IMR-90 (cell line): ENCODE data around the gene MPRIP. TPM values are rescaled to one million over a fixed set of nuclear protein-coding genes. Genes with fewer than 3 reads are reported as not detected.

Experiments
- ATAC-seq: fragments of 200-7000 bp; cut with Tn5 transposase; 2 replicates; pipeline ENCODE4 v1.9.1; 2020; ENCODE audit warnings: low read depth, mild to moderate bottlenecking, moderate library complexity
- BruUV-seq: library from RNA; stranded (reverse); fragments of 400-500 nt; replicated peaks from 2 replicates; lab custom pipeline; 2021; lab: Mats Ljungman, UMichigan
- CTCF ChIA-PET: fragments of 300-600 bp; formaldehyde crosslinking; extraction: SDS; loops from one replicate; lab custom pipeline; 2021; ENCODE audit warnings: antibody characterized with exemption; lab: Yijun Ruan, JAX
- POLR2A ChIA-PET: fragments of 300-600 bp; sonication (Branson Sonifier 250); formaldehyde crosslinking; loops from one replicate; lab custom pipeline; 2022; ENCODE audit warnings: antibody characterized with exemption; ENCODE audit not compliant: unreplicated experiment; lab: Charles Lee
- DNase-seq: peaks from one replicate; pipeline ENCODE4 v3.0.0; 2013
- H2AFZ ChIP-seq: replicated peaks from 2 replicates; pipeline ENCODE3; 2013; ENCODE audit warnings: low read length, mild to moderate bottlenecking; ENCODE audit not compliant: poor library complexity
- H2AK5ac ChIP-seq: 2 replicates; pipeline ENCODE4 v1.6.1; 2013; ENCODE audit warnings: low read depth, low read length, inconsistent platforms
- H2AK9ac ChIP-seq: replicated peaks from 2 replicates; pipeline ENCODE3; 2013; ENCODE audit warnings: mild to moderate bottlenecking, low read depth, low read length, moderate library complexity; ENCODE audit not compliant: poor library complexity
- H2BK120ac ChIP-seq: 2 replicates; pipeline ENCODE4 v1.6.1; 2013; ENCODE audit warnings: low read depth, low read length, inconsistent platforms
- H2BK15ac ChIP-seq: 3 replicates; pipeline ENCODE4 v1.6.1; 2013; ENCODE audit warnings: low read depth, low read length, inconsistent platforms
- H2BK20ac ChIP-seq: 2 replicates; pipeline ENCODE4 v1.6.1; 2013; ENCODE audit warnings: low read depth, mild to moderate bottlenecking, inconsistent platforms, low read length, moderate library complexity
- H2BK5ac ChIP-seq: 2 replicates; pipeline ENCODE4 v1.6.1; 2013; ENCODE audit warnings: mild to moderate bottlenecking, low read depth, low read length, inconsistent platforms; ENCODE audit not compliant: poor library complexity, severe bottlenecking
- H3K14ac ChIP-seq: replicated peaks from 2 replicates; pipeline ENCODE4 v1.6.1; 2013; ENCODE audit warnings: low read depth, low read length, inconsistent platforms
- H3K18ac ChIP-seq: 2 replicates; pipeline ENCODE4 v1.6.1; 2013; ENCODE audit warnings: low read depth, low read length, control low read depth
- H3K23ac ChIP-seq: 2 replicates; pipeline ENCODE4 v1.6.1; 2013; ENCODE audit warnings: low read depth, low read length, inconsistent platforms
- H3K27ac ChIP-seq: 2 replicates; pipeline ENCODE4 v1.5.1; 2013; ENCODE audit warnings: mild to moderate bottlenecking, control low read depth, low read length; ENCODE audit not compliant: insufficient read depth
- H3K27me3 ChIP-seq: 2 replicates; pipeline ENCODE4 v1.6.1; 2013; ENCODE audit warnings: low read length; ENCODE audit not compliant: control insufficient read depth, insufficient read depth
- H3K36me3 ChIP-seq: 2 replicates; pipeline ENCODE4 v1.6.1; 2013; ENCODE audit warnings: low read length, mixed read lengths; ENCODE audit not compliant: control insufficient read depth, insufficient read depth
- H3K4ac ChIP-seq: 2 replicates; pipeline ENCODE4 v1.6.1; 2013; ENCODE audit warnings: low read depth, low read length, inconsistent platforms
- H3K4me1 ChIP-seq: 2 replicates; pipeline ENCODE4 v1.6.1; 2013; ENCODE audit warnings: low read length, mixed read lengths; ENCODE audit not compliant: control insufficient read depth, insufficient read depth
- H3K4me2 ChIP-seq: 2 replicates; pipeline ENCODE4 v1.6.1; 2013; ENCODE audit warnings: low read depth, mild to moderate bottlenecking, control low read depth, low read length, moderate library complexity
- H3K4me3 ChIP-seq: 2 replicates; pipeline ENCODE4 v1.5.1; 2013; ENCODE audit warnings: low read depth, mild to moderate bottlenecking, control low read depth, low read length, moderate library complexity; ENCODE audit not compliant: insufficient read depth
- H3K56ac ChIP-seq: 2 replicates; pipeline ENCODE4 v1.6.1; 2013; ENCODE audit warnings: low read length, inconsistent platforms; ENCODE audit not compliant: insufficient read depth; ENCODE audit errors: extremely low read depth
- H3K79me1 ChIP-seq, 2 experiments: 2 replicates each; pipeline ENCODE4 v1.6.1; 2013; ENCODE audit warnings: low read length in 2 of 2, inconsistent platforms in 1 of 2, low read depth in 1 of 2
- H3K9ac ChIP-seq: 2 replicates; pipeline ENCODE4 v1.6.1; 2013; ENCODE audit warnings: low read depth, low read length, control low read depth
- H3K9me1 ChIP-seq: 2 replicates; pipeline ENCODE4 v1.6.1; 2013; ENCODE audit warnings: low read length, inconsistent platforms; ENCODE audit not compliant: insufficient read depth
- H3K9me3 ChIP-seq: 2 replicates; pipeline ENCODE4 v1.6.1; 2013; ENCODE audit warnings: low read length; ENCODE audit not compliant: control insufficient read depth, insufficient read depth
- H4K20me1 ChIP-seq: 2 replicates; pipeline ENCODE4 v1.6.1; 2013; ENCODE audit warnings: low read length, inconsistent platforms; ENCODE audit not compliant: insufficient read depth
- H4K5ac ChIP-seq: 2 replicates; pipeline ENCODE4 v1.6.1; 2013; ENCODE audit warnings: mild to moderate bottlenecking, low read depth, low read length, control low read depth
- H4K8ac ChIP-seq, 2 experiments: 2 replicates each; pipeline ENCODE4 v1.6.1; 2013; ENCODE audit warnings: low read depth in 2 of 2, low read length in 2 of 2, control low read depth in 1 of 2, inconsistent platforms in 1 of 2
- H4K91ac ChIP-seq: 2 replicates; pipeline ENCODE4 v1.6.1; 2013; ENCODE audit warnings: low read depth, low read length, inconsistent platforms; ENCODE audit not compliant: insufficient read depth
- BHLHE40 ChIP-seq: fragments of 150-350 bp; IDR thresholded peaks from 2 replicates; pipeline ENCODE4 v1.6.1; 2016; ENCODE audit warnings: mild to moderate bottlenecking, low read depth, low read length
- CEBPB ChIP-seq: IDR thresholded peaks from 2 replicates; pipeline ENCODE4 v1.6.1; 2012; ENCODE audit warnings: low read depth, low read length, improper control_type of control experiment
- FOS ChIP-seq: fragments of 150-350 bp; IDR thresholded peaks from 2 replicates; pipeline ENCODE4 v1.6.1; 2016; ENCODE audit warnings: low read depth, low read length
- MXI1 ChIP-seq: IDR thresholded peaks from 2 replicates; pipeline ENCODE4 v1.6.1; 2012; ENCODE audit warnings: low read depth, mild to moderate bottlenecking, low read length, moderate library complexity, borderline replicate concordance
- NFE2L2 ChIP-seq: fragments of 150-350 bp; IDR thresholded peaks from 2 replicates; pipeline ENCODE4 v1.6.1; 2016; ENCODE audit warnings: low read depth, mild to moderate bottlenecking, low read length
- POLR2A ChIP-seq: IDR thresholded peaks from 2 replicates; pipeline ENCODE4 v1.6.1; 2012; ENCODE audit warnings: mild to moderate bottlenecking, low read depth, low read length
- RAD21 ChIP-seq: IDR thresholded peaks from 2 replicates; pipeline ENCODE4 v1.6.1; 2012; ENCODE audit warnings: low read length, improper control_type of control experiment
- RCOR1 ChIP-seq: IDR thresholded peaks from 2 replicates; pipeline ENCODE4 v1.6.1; 2012; ENCODE audit warnings: mild to moderate bottlenecking, low read length, improper control_type of control experiment; ENCODE audit not compliant: insufficient replicate concordance
- RFX5 ChIP-seq: IDR thresholded peaks from 2 replicates; pipeline ENCODE4 v1.8.0; 2012; ENCODE audit warnings: low read depth, mild to moderate bottlenecking, low read length, moderate library complexity
- WGBS, 2 experiments: methylation state at CpG; one replicate each; pipeline versions ENCODE4 v1.1.5 to v1.1.7; 2013; ENCODE audit warnings: missing lambda C conversion rate in 2 of 2; ENCODE audit not compliant: insufficient read length in 1 of 2; ENCODE audit errors: extremely low coverage in 2 of 2; 5-methylcytosine and 5-hydroxymethylcytosine counted together
- dilution Hi-C: fragments of 300-500 bp; cut with HindIII; formaldehyde crosslinking; loops from one replicate; pipeline ENCODE4 v1.14.3; 2018; ENCODE audit warnings: low sequenced_read_pairs; ENCODE audit not compliant: unreplicated experiment
- in situ Hi-C: fragments of 300-500 bp; cut with MboI; formaldehyde crosslinking; loops from 3 replicates; pipeline ENCODE4 v1.14.3; 2019; ENCODE audit warnings: low sequenced_read_pairs, inconsistent platforms, mixed read lengths
- intact Hi-C: fragments of 100-400 bp; cut with micrococcal nuclease; formaldehyde crosslinking; loops from 2 replicates; pipeline ENCODE4 v1.10.0; 2022
- polyA plus RNA-seq, 3 experiments: library from polyadenylated mRNA; depleted of rRNA; stranded (reverse); fragments of >200 nt; gene quantifications; 2 replicates each; pipeline ENCODE4 v1.2.3, GENCODE V29; 2012; ENCODE audit warnings: low replicate concordance in 1 of 3
- total RNA-seq: library from RNA; depleted of rRNA; stranded (reverse); fragments of >200 nt; gene quantifications from 2 replicates; pipeline ENCODE4 v1.2.3, GENCODE V29; 2012
- TF ChIP-seq, protein P1 (sequence below): conservative IDR thresholded peaks from 2 replicates; pipeline ENCODE4 v1.5.1; 2012; ENCODE audit warnings: mild to moderate bottlenecking, low read depth, low read length, improper control_type of control experiment
- TF ChIP-seq, protein P2 (sequence below): fragments of 150-350 bp; IDR thresholded peaks from 2 replicates; pipeline ENCODE4 v1.6.1; 2016; ENCODE audit warnings: low read depth, mild to moderate bottlenecking, low read length, moderate library complexity, borderline replicate concordance

MPRIP gene
- total and polyA plus RNA-seq, 2 of the 4 experiments (the other 2 are of a cell fraction) = 111 to 149 TPM

DNA sequence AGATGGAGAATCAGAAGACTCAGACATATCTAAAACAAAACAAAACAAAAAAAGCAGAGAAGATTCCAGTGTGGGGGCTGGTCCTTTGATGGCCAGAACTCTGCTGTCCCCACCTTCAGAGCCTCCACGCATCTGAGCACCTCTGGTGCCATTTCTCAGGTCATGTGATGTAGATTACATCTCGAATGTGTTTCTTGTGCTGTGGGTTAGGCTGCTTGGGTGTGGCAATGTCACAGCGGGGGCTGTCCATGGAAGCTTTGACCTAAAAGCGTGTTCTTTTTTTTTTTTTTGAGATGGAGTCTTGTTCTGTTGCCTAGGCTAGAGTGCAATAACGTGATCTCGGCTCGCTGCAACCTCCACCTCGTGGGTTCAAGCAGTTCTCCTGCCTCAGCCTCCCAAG, 112.7 kb downstream of the MPRIP start:
- POLR2A ChIA-PET = no interaction called here
- H2AFZ ChIP-seq = no peak overlapping the region
- 100% methylated on average over 2 of the region's 8 CpGs; no CpG with 5 or more reads in 1 of the 2 experiments for WGBS, 2 experiments
- H4K5ac ChIP-seq = no peak overlapping the region
- BruUV-seq = no TSS peak
- peaks cover 29% of the 10 kb centered on the region for H3K4me1 ChIP-seq
- H3K4ac ChIP-seq = no peak overlapping the region
- no peaks in the 10 kb centered on the region for H3K9me3 ChIP-seq
- no peak overlapping the region for H2BK5ac ChIP-seq
- ATAC-seq (no peak), DNase-seq (no peak)
- no peak overlapping the region for H3K18ac ChIP-seq
- no peaks in the 10 kb centered on the region for H3K27me3 ChIP-seq
- H4K91ac ChIP-seq = no peak overlapping the region
- H3K27ac ChIP-seq = no peak overlapping the region
- no peak overlapping the region for H2AK5ac ChIP-seq
- H3K4me3 ChIP-seq = no peak overlapping the region
- H2BK120ac ChIP-seq = no peak overlapping the region
- dilution Hi-C loops = no loop called here
- TF ChIP-seq FOS (no peak), CEBPB (no peak), RFX5 (no peak), RAD21 (no peak), RCOR1 (no peak), BHLHE40 (no peak), NFE2L2 (no peak), MXI1 (no peak), POLR2A (no peak)
- TF ChIP-seq, protein P1, sequence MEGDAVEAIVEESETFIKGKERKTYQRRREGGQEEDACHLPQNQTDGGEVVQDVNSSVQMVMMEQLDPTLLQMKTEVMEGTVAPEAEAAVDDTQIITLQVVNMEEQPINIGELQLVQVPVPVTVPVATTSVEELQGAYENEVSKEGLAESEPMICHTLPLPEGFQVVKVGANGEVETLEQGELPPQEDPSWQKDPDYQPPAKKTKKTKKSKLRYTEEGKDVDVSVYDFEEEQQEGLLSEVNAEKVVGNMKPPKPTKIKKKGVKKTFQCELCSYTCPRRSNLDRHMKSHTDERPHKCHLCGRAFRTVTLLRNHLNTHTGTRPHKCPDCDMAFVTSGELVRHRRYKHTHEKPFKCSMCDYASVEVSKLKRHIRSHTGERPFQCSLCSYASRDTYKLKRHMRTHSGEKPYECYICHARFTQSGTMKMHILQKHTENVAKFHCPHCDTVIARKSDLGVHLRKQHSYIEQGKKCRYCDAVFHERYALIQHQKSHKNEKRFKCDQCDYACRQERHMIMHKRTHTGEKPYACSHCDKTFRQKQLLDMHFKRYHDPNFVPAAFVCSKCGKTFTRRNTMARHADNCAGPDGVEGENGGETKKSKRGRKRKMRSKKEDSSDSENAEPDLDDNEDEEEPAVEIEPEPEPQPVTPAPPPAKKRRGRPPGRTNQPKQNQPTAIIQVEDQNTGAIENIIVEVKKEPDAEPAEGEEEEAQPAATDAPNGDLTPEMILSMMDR = no peak
- TF ChIP-seq, protein P2, sequence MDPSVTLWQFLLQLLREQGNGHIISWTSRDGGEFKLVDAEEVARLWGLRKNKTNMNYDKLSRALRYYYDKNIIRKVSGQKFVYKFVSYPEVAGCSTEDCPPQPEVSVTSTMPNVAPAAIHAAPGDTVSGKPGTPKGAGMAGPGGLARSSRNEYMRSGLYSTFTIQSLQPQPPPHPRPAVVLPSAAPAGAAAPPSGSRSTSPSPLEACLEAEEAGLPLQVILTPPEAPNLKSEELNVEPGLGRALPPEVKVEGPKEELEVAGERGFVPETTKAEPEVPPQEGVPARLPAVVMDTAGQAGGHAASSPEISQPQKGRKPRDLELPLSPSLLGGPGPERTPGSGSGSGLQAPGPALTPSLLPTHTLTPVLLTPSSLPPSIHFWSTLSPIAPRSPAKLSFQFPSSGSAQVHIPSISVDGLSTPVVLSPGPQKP = no peak
- peaks cover 35% of the 10 kb centered on the region for H3K9me1 ChIP-seq
- H4K8ac ChIP-seq = no peak overlapping the region
- H3K9ac ChIP-seq = no peak overlapping the region
- H2BK20ac ChIP-seq = no peak overlapping the region
- no peak overlapping the region for H3K56ac ChIP-seq
- CTCF ChIA-PET = no interaction called here
- H4K20me1 ChIP-seq = peaks cover 36% of the 10 kb centered on the region
- H3K36me3 ChIP-seq = peaks cover 70% of the 10 kb centered on the region
- H3K23ac ChIP-seq = no peak overlapping the region
- H2AK9ac ChIP-seq = no peak overlapping the region
- H3K79me1 ChIP-seq = peaks cover 36 to 75% of the 10 kb centered on the region in 2 experiments
- H2BK15ac ChIP-seq = no peak overlapping the region
- H3K4me2 ChIP-seq = no peak overlapping the region
- no peak overlapping the region for H3K14ac ChIP-seq
- in situ Hi-C loops = no loop called here
- intact Hi-C loops = loop anchor here (5.0 kb wide), 1 partner anchor 113 kb away; the partner anchor contains the start of gene MPRIP
